Mesangial cell (primary cell): ENCODE data around the gene A2ML1. TPM values are rescaled to one million over a fixed set of nuclear protein-coding genes. Genes with fewer than 3 reads are reported as not detected.

Experiments
- total RNA-seq: library from RNA; depleted of rRNA; stranded (reverse); fragments of >200 nt; gene quantifications from 2 replicates; pipeline ENCODE4 v1.2.3, GENCODE V29; 2015

A2ML1 gene
- total RNA-seq, result not detected in 2 replicates

DNA sequence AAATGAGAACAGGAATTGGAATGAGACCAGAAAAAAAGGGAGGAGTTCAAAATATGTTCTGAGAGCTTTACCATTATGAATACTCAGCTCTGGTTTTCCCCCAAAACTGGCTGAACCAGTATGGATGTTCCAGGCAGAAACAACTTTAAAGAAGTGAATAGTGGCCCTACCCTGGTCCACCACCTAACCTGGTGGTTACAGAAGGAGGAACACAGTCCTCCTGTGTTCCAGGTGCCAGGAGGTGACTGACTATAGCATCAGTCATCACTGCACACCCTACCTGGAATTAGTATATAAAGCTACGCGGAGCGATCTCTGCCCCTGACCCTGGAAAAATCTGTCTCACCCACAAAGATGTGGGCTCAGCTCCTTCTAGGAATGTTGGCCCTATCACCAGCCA lies at the start of gene A2ML1:
TSS of gene A2ML1 (plus strand) at position 324 of the 400 bp plus-strand sequence. CDS start at position 355, 31 bp downstream.

DNA sequence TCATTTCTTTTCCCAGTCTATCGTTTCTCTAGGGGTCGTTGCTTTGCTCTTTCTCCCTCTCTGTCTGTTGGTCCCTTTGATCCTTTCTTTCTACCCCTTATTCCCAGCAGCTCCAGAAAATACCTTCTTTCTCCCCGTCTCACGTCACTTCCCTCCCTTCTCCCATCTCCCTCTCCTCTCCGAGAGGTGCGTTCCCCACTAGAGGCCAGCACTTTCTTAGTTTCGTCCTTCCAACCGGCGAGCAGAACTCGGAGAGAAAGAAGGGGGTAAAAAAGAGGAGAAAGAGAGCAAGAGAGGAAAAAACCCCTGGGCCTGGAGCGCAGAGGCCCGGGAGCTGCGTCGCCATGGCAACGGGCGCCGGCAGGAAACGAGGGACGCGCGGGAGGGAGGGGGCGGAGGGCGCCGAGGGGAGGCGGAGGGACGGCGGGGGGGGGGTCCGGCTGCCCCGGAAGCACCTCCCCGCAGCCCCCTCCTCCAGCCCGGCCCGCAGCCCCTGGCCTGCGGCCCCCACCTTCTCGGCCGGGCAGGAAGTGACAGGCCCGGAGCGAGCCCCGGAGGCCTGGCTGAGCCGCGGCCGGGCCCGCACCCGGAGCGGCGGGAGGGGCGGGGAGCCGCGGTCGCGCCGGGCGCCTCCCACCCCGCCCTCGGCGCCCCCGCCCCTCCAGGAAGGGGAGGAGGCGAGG lies 91.8 kb downstream of the A2ML1 start, which contains the start of gene PHC1:
TSS of gene PHC1 (plus strand) at position 477 of the 683 bp plus-strand sequence. CDS start 3,169 bp downstream, outside the sequence.

Other genes starting within 250 kb of the A2ML1 start
- 0.13 TPM in 1 of 2 replicates, not detected in the other for gene AICDA, start 209.8 kb upstream of the A2ML1 start, total RNA-seq
- 0.89 and 1.5 TPM in 2 replicates for gene MFAP5, start 159.8 kb upstream of the A2ML1 start, total RNA-seq
- gene RIMKLB, start 124.6 kb upstream of the A2ML1 start, total RNA-seq, result 10.3 and 13.1 TPM in 2 replicates
- gene PHC1, start 91.9 kb downstream of the A2ML1 start, total RNA-seq, result 19.9 and 56.7 TPM in 2 replicates
- 77.8 and 100 TPM in 2 replicates for gene M6PR, start 127.0 kb downstream of the A2ML1 start, total RNA-seq
- 1.4 TPM in 1 of 2 replicates, not detected in the other for gene KLRG1, start 166.9 kb downstream of the A2ML1 start, total RNA-seq